ENCODE results near the gene PDAP1.

DNA sequence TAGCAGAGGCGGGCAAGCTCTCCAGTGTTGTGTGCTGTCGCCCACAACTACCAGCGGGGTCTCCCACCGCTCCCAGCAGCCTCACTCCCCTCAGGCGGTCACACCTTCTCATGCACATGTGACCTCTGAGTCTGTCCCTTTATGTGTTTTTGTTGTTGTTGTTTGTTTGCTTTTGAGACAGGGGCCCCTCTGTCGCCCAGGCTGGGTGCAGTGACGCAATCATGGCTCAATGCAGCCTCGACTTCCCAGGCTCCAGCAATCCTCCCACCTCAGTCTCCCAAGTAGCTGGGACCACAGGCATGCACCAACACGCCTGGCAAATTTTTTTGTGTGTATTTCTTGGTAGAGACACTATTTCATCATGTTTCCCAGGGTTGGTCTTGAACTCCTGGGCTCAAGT lies 31.8 kb upstream of the PDAP1 start:
- no peak for TF ChIP-seq POLR2A (IDR thresholded peaks at IDR 0.05; ENCODE audit: low read length)
- TF ChIP-seq, protein P1, sequence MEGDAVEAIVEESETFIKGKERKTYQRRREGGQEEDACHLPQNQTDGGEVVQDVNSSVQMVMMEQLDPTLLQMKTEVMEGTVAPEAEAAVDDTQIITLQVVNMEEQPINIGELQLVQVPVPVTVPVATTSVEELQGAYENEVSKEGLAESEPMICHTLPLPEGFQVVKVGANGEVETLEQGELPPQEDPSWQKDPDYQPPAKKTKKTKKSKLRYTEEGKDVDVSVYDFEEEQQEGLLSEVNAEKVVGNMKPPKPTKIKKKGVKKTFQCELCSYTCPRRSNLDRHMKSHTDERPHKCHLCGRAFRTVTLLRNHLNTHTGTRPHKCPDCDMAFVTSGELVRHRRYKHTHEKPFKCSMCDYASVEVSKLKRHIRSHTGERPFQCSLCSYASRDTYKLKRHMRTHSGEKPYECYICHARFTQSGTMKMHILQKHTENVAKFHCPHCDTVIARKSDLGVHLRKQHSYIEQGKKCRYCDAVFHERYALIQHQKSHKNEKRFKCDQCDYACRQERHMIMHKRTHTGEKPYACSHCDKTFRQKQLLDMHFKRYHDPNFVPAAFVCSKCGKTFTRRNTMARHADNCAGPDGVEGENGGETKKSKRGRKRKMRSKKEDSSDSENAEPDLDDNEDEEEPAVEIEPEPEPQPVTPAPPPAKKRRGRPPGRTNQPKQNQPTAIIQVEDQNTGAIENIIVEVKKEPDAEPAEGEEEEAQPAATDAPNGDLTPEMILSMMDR (IDR thresholded peaks at IDR 0.05) = no peak
- TF ChIP-seq, protein P2, sequence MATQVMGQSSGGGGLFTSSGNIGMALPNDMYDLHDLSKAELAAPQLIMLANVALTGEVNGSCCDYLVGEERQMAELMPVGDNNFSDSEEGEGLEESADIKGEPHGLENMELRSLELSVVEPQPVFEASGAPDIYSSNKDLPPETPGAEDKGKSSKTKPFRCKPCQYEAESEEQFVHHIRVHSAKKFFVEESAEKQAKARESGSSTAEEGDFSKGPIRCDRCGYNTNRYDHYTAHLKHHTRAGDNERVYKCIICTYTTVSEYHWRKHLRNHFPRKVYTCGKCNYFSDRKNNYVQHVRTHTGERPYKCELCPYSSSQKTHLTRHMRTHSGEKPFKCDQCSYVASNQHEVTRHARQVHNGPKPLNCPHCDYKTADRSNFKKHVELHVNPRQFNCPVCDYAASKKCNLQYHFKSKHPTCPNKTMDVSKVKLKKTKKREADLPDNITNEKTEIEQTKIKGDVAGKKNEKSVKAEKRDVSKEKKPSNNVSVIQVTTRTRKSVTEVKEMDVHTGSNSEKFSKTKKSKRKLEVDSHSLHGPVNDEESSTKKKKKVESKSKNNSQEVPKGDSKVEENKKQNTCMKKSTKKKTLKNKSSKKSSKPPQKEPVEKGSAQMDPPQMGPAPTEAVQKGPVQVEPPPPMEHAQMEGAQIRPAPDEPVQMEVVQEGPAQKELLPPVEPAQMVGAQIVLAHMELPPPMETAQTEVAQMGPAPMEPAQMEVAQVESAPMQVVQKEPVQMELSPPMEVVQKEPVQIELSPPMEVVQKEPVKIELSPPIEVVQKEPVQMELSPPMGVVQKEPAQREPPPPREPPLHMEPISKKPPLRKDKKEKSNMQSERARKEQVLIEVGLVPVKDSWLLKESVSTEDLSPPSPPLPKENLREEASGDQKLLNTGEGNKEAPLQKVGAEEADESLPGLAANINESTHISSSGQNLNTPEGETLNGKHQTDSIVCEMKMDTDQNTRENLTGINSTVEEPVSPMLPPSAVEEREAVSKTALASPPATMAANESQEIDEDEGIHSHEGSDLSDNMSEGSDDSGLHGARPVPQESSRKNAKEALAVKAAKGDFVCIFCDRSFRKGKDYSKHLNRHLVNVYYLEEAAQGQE (IDR thresholded peaks at IDR 0.05) = no peak
- TF ChIP-seq JUN (IDR thresholded peaks at IDR 0.05) = no peak
- TF ChIP-seq, protein P3, sequence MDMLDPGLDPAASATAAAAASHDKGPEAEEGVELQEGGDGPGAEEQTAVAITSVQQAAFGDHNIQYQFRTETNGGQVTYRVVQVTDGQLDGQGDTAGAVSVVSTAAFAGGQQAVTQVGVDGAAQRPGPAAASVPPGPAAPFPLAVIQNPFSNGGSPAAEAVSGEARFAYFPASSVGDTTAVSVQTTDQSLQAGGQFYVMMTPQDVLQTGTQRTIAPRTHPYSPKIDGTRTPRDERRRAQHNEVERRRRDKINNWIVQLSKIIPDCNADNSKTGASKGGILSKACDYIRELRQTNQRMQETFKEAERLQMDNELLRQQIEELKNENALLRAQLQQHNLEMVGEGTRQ (IDR thresholded peaks at IDR 0.05) = no peak
- TF ChIP-seq KDM5A (IDR thresholded peaks at IDR 0.05) = no peak
- no peak for TF ChIP-seq EP300 (IDR thresholded peaks at IDR 0.05)
- TF ChIP-seq NR3C1 (IDR thresholded peaks at IDR 0.05) = no peak
- TF ChIP-seq MAZ (IDR thresholded peaks at IDR 0.05; ENCODE audit: borderline replicate concordance, low read depth, low read length) = no peak
